Measurements from ENCODE around the gene TMEM123.

TMEM123 gene

GRCh38 chr11:102452461-102453301 lies at the start of gene TMEM123:
Gene TMEM123, minus strand, starts transcription at chr11:102452765. Its CDS starts 142 bp downstream, at chr11:102452623.
- DNase-seq (ENCODE audit: low read depth in 1 of 2, low spot score in 1 of 2), result peak; percentile 81 to 82

- no peak for DNase-seq (ENCODE audit: low read depth in 1 of 2, low spot score in 1 of 2)
Measured at GRCh38 chr11:102500829-102501228, 48.3 kb upstream of the TMEM123 start.

GRCh38 chr11:102499931-102500330 lies 47.4 kb upstream of the TMEM123 start:
- no peak for DNase-seq (ENCODE audit: low read depth in 1 of 2, low spot score in 1 of 2)

GRCh38 chr11:102499151-102499550 lies 46.6 kb upstream of the TMEM123 start:
- DNase-seq (ENCODE audit: low read depth in 1 of 2, low spot score in 1 of 2), result no peak

- no peak for DNase-seq (ENCODE audit: low read depth in 1 of 2, low spot score in 1 of 2)
Measured at GRCh38 chr11:102497061-102497460, 44.5 kb upstream of the TMEM123 start.

- DNase-seq (ENCODE audit: low read depth in 1 of 2, low spot score in 1 of 2), result no peak
Measured at GRCh38 chr11:102495161-102496042, 42.8 kb upstream of the TMEM123 start.

- no peak for DNase-seq (ENCODE audit: low read depth in 1 of 2, low spot score in 1 of 2)
Measured at GRCh38 chr11:102494216-102494615, 41.7 kb upstream of the TMEM123 start.

- no peak for DNase-seq (ENCODE audit: low read depth in 1 of 2, low spot score in 1 of 2)
Measured at GRCh38 chr11:102493524-102493923, 41.0 kb upstream of the TMEM123 start.

- no peak for DNase-seq (ENCODE audit: low read depth in 1 of 2, low spot score in 1 of 2)
Measured at GRCh38 chr11:102491969-102492368, 39.4 kb upstream of the TMEM123 start.

GRCh38 chr11:102489186-102490145 lies 36.9 kb upstream of the TMEM123 start:
- no peak for DNase-seq (ENCODE audit: low read depth in 1 of 2, low spot score in 1 of 2)

- no peak for DNase-seq (ENCODE audit: low read depth in 1 of 2, low spot score in 1 of 2)
Measured at GRCh38 chr11:102488208-102488607, 35.6 kb upstream of the TMEM123 start.

GRCh38 chr11:102487214-102487613 lies 34.6 kb upstream of the TMEM123 start:
- no peak for DNase-seq (ENCODE audit: low read depth in 1 of 2, low spot score in 1 of 2)

GRCh38 chr11:102486584-102486983 lies 34.0 kb upstream of the TMEM123 start:
- DNase-seq (ENCODE audit: low read depth in 1 of 2, low spot score in 1 of 2), result no peak

- DNase-seq (ENCODE audit: low read depth in 1 of 2, low spot score in 1 of 2), result no peak
Measured at GRCh38 chr11:102485095-102485722, 32.6 kb upstream of the TMEM123 start.

GRCh38 chr11:102482433-102482832 lies 29.9 kb upstream of the TMEM123 start:
- no peak for DNase-seq (ENCODE audit: low read depth in 1 of 2, low spot score in 1 of 2)

GRCh38 chr11:102479733-102480132 lies 27.2 kb upstream of the TMEM123 start:
- no peak for DNase-seq (ENCODE audit: low read depth in 1 of 2, low spot score in 1 of 2)

- DNase-seq (ENCODE audit: low read depth in 1 of 2, low spot score in 1 of 2), result no peak
Measured at GRCh38 chr11:102478673-102479299, 26.2 kb upstream of the TMEM123 start.

- no peak for DNase-seq (ENCODE audit: low read depth in 1 of 2, low spot score in 1 of 2)
Measured at GRCh38 chr11:102476812-102477211, 24.2 kb upstream of the TMEM123 start.

GRCh38 chr11:102476069-102476468 lies 23.5 kb upstream of the TMEM123 start:
- no peak for DNase-seq (ENCODE audit: low read depth in 1 of 2, low spot score in 1 of 2)

- DNase-seq (ENCODE audit: low read depth in 1 of 2, low spot score in 1 of 2), result no peak
Measured at GRCh38 chr11:102473543-102473942, 21.0 kb upstream of the TMEM123 start.

All from activated T-helper 1 cell treated with anti-CD3 and anti-CD28 coated beads, Interleukin-2, amount 50 U/mL, for 16 hours (primary cell).